ENCODE measurements around the gene TUBGCP6.

Gene TUBGCP6

GRCh38 chr22:50199829-50200460, 44.9 kb downstream of the TUBGCP6 start:
- in situ Hi-C loops (cut with MboI; ENCODE audit: low sequenced_read_pairs), result loop anchor here (25.0 kb wide), 1 partner anchor 263 kb away; no protein-coding TSS in a partner anchor

GRCh38 chr22:50199251-50199721, 45.5 kb downstream of the TUBGCP6 start:
- in situ Hi-C loops (cut with MboI; ENCODE audit: low sequenced_read_pairs), result no loop called here

GRCh38 chr22:50198624-50199017, 46.2 kb downstream of the TUBGCP6 start:
- in situ Hi-C loops (cut with MboI; ENCODE audit: low sequenced_read_pairs), result no loop called here

DNA sequence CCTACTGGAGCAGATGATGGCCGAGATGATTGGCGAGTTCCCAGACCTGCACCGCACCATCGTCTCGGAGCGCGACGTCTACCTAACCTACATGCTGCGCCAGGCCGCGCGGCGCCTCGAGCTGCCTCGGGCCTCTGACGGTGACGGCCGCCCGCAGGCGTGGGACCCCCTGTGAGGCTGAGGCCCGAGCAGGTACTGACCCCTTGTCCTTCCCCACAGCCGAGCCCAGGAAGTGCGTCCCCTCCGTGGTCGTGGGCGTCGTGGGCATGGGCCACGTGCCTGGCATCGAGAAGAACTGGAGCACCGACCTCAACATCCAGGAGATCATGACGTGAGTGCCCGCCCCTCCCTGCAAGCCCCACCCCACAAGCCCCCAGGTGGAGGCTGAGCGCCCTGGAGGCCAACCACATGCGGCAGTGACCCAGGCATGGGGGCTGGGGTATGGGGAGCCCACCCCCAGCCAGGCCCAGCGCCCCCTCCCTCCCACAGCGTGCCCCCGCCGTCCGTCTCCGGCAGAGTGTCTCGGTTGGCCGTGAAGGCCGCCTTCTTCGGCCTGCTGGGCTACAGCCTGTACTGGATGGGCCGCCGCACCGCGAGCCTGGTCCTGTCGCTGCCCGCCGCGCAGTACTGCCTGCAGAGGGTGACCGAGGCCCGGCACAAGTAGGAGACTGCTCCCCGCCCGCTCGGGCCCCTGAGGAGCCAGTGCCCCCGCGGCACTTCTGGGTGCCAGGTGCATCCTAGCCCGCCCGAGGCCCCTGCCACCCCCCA, 46.8 kb downstream of the TUBGCP6 start:
- in situ Hi-C loops (cut with MboI; ENCODE audit: low sequenced_read_pairs), result no loop called here

DNA sequence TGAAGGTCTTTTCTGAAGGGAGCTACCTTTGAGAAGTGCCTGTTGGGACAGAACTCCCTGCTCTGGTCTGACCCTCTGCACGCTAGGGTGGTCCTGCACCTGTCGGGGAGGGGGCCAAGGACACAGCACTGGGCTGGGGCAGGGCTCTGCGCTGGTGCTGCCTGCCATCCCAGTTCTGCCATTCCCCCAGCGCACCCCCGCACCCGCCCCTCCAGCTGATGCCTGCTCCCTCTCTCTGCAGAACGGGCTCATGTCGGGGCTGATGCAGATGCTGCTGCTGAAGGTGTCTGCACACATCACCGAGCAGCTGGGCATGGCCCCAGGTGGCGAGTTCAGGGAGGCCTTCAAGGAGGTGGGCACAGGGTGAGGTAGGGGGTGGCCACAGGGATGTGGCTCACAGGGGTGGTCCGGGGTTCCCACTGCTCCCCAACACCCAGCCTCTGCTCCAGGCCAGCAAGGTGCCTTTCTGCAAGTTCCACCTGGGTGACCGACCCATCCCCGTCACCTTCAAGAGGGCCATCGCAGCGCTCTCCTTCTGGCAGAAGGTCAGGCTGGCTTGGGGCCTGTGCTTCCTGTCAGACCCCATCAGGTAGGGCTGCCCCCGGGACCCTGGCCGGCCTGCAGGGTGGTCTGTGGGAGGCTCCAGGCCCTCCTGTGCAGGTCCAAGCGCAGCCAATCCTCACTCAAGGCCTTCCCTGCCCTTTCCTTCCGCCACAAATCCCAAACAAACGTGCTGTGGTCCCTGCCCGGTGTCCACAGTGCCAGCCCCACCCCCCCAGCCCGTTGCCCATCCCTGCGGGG, 47.6 kb downstream of the TUBGCP6 start:
- in situ Hi-C loops (cut with MboI; ENCODE audit: low sequenced_read_pairs), result no loop called here

DNA sequence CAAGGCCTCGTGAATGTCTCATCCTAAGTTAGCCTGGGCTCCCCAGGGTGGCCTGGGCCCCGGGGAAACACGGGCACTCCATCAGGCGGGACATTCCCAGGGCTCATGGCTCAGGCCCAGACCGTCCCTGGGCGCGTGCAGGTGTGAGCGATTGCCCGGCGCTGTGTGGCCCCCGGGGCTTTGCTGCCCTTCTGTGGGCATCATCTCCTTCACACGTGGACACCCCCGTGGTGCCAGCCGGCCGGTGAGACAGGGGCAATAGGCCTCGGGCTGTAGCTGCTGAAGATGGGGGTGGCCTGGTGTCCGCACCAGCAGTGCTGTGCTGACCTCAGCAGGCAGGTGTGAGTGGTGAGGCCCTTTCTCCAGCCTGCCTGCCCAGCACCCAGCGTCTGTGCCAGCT, 48.6 kb downstream of the TUBGCP6 start:
- in situ Hi-C loops (cut with MboI; ENCODE audit: low sequenced_read_pairs), result no loop called here

DNA sequence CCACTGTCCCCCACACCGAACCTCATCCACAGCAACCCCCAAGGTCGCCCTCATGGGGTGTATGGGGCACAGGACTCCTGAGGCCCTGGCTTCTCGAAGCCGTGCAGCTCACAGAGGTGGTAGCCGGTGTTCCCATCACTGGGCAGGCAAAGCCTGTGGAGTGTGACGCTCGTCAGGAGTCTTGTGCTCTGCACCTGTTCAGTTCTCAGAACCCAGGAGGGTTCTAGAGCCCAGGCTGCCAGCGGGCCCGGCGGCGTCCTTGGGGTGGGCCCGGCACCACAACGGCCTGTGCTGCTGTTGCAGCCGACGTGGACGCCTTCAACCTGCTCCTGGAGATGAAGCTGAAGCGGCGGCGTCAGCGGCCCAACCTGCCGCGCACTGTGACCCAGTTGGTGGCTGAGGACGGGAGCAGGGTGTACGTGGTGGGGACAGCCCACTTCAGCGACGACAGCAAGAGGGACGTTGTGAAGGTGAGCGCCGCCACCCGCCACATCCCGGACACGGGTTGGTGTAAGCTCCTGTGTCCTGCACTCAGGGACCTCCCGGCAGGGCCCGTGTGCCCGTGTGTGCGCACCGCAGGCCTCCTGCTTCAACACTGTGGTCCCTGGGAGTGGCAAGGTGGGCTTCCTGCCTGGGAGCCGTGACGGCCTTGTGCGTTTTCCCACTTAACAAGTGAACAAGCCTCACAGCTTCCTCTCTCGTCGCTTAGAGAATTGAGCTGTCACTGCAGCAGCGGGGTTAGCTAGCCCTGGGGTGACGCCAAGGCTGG, 50.6 kb downstream of the TUBGCP6 start:
- in situ Hi-C loops (cut with MboI; ENCODE audit: low sequenced_read_pairs), result no loop called here

DNA sequence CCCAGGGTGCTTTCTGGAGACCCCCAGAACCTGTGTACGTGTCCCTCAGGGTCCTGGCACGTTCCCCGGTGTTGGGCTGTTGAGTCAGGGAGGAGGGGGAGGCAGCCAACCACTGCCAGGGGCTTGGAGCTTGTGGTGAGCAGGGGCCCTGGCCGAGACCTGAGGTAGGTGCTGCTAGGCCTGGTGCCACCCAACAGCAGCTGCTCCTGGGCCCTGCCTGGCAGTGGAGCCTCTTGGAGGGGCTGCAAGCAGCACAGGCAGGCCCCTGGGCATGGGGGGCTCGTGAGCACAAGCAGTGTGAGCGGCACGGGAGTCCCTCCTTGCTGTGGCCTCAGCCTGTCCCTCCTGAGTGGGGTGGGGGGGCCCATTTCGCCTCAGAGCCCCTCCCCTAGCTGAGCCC, 51.2 kb downstream of the TUBGCP6 start:
- in situ Hi-C loops (cut with MboI; ENCODE audit: low sequenced_read_pairs), result no loop called here

DNA sequence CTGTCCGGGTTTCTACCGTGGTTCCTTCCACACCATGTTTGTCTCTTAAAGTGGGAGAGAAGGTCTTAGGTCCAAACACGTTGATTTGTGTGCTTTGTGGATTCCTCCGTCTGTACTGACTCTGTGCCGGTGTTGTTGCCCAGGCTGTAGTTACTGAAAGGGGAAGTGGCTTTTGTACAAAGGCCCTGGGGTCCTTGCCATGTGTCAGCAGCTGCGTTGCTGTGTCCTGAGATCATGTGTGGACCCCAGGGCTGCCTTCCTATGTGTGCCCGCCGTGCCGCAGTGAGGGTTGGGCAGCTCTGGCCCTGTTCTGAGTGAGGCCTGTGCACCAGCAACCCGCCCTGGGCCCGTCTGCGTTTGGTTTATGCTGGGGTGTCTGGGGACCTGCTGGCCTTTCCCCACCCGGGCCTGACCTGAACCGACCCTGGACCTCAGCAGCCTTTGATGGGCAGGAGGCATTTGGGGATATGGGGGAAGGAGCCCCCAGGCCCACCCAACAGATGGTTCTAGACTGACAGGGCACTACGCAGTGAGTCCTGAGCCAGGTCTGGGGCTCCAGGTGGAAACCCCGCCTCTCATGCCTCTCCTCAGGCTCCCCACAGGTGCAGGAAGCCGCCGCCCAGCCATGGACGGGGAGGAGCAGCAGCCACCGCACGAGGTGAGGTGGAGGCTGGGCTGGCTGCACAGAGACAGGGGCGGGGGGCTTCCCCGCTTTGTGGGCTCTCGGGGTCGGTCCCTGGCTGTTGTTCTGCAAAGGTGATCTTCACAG, 52.2 kb downstream of the TUBGCP6 start:
- in situ Hi-C loops (cut with MboI; ENCODE audit: low sequenced_read_pairs), result no loop called here

- in situ Hi-C loops (cut with MboI; ENCODE audit: low sequenced_read_pairs), result no loop called here
These were observed 53.7 kb downstream of the TUBGCP6 start for GRCh38 chr22:50190941-50191741.

GRCh38 chr22:50190182-50190940, 54.5 kb downstream of the TUBGCP6 start:
- in situ Hi-C loops (cut with MboI; ENCODE audit: low sequenced_read_pairs), result no loop called here

DNA sequence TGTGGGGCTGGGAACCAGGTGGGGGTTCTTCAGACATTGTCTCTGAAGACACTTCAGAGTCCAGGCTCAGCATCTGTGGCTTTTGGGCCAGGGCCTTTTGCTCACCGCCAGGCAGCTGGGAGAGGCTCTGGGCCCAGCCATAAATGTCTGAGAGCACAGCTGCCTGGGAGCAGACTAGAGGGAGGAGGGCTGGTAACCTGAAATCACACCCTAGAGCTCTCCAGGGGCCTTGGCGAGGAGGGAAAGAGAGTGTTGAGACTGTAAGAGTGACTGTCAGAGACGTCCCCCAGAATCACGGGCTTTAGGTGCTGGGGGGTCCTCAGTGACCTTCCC, 55.0 kb downstream of the TUBGCP6 start:
- in situ Hi-C loops (cut with MboI; ENCODE audit: low sequenced_read_pairs), result no loop called here

- in situ Hi-C loops (cut with MboI; ENCODE audit: low sequenced_read_pairs), result no loop called here
These were observed 55.5 kb downstream of the TUBGCP6 start for GRCh38 chr22:50189184-50189848.

- in situ Hi-C loops (cut with MboI; ENCODE audit: low sequenced_read_pairs), result no loop called here
These were observed 56.5 kb downstream of the TUBGCP6 start for GRCh38 chr22:50188356-50188755.

GRCh38 chr22:50186761-50187523, 57.9 kb downstream of the TUBGCP6 start:
- in situ Hi-C loops (cut with MboI; ENCODE audit: low sequenced_read_pairs), result no loop called here

- in situ Hi-C loops (cut with MboI; ENCODE audit: low sequenced_read_pairs), result no loop called here
These were observed 58.6 kb downstream of the TUBGCP6 start for GRCh38 chr22:50186181-50186714.

Measured in HL-60/S4 treated with phorbol 12-myristate 13-acetate at 8.2 ng/mL for 4 days and 3 days (cell line).